CD14-positive monocyte (primary cell): Measurements from ENCODE around the gene SYNJ2. TPM values are rescaled to one million over a fixed set of nuclear protein-coding genes. Genes with fewer than 3 reads are reported as not detected.

Experiments
- DNase-seq, 3 donors: peaks; one replicate each; pipeline ENCODE4 v3.0.0-alpha.2; 2011 to 2022
- H2AFZ ChIP-seq: 2 replicates; pipeline ENCODE4 v1.6.0; 2012; ENCODE audit warnings: mild to moderate bottlenecking, low read depth, low read length, inconsistent platforms; ENCODE audit not compliant: insufficient read depth, poor library complexity, severe bottlenecking
- H3K27ac ChIP-seq, 2 donors: 1 replicate in 1 of 2; 2 replicates in 1 of 2; pipeline ENCODE4 v1.5.1; 2012 to 2013; ENCODE audit warnings: low read length in 2 of 2, control low read depth in 1 of 2, inconsistent platforms in 1 of 2, low read depth in 1 of 2, mild to moderate bottlenecking in 1 of 2
- H3K27me3 ChIP-seq, 2 donors: one replicate each; pipeline versions ENCODE4 v1.6.0 to v1.6.1; 2011 to 2013; ENCODE audit warnings: low read length in 2 of 2; ENCODE audit not compliant: control insufficient read depth in 2 of 2, insufficient read depth in 2 of 2
- H3K36me3 ChIP-seq, 2 donors: replicated peaks in 1 of 2; 1 replicate in 1 of 2; 2 replicates in 1 of 2; pipeline versions ENCODE4 v1.5.1 to v1.6.1; 2012 to 2013; ENCODE audit warnings: low read length in 2 of 2, control low read depth in 1 of 2, inconsistent platforms in 1 of 2, mild to moderate bottlenecking in 1 of 2; ENCODE audit not compliant: insufficient read depth in 2 of 2, control insufficient read depth in 1 of 2
- H3K4me1 ChIP-seq, 2 donors: 1 replicate in 1 of 2; 2 replicates in 1 of 2; pipeline versions ENCODE4 v1.5.1 to v1.6.1; 2012 to 2013; ENCODE audit warnings: low read length in 2 of 2, control low read depth in 1 of 2, inconsistent platforms in 1 of 2, mild to moderate bottlenecking in 1 of 2, moderate library complexity in 1 of 2; ENCODE audit not compliant: insufficient read depth in 2 of 2, control insufficient read depth in 1 of 2
- H3K4me2 ChIP-seq: replicated peaks from 2 replicates; pipeline ENCODE3; 2012; ENCODE audit warnings: low read length, moderate library complexity, mild to moderate bottlenecking; ENCODE audit not compliant: poor library complexity, severe bottlenecking; ENCODE audit errors: extremely low read depth
- H3K4me3 ChIP-seq, 3 experiments: fragments of 200-600 bp in 1 of 3; sonication (generic) in 1 of 3; replicated peaks in 1 of 3; 1 replicate in 2 of 3; 2 replicates in 1 of 3; pipeline ENCODE4 v1.5.1; 2011 to 2013; ENCODE audit warnings: low read length in 3 of 3, mild to moderate bottlenecking in 3 of 3, control low read depth in 2 of 3, low read depth in 2 of 3, inconsistent platforms in 1 of 3, moderate library complexity in 1 of 3
- H3K79me2 ChIP-seq: 2 replicates; pipeline ENCODE4 v1.6.0; 2012; ENCODE audit warnings: mild to moderate bottlenecking, control low read depth, inconsistent platforms, low read length, moderate library complexity; ENCODE audit not compliant: insufficient read depth
- H3K9ac ChIP-seq: 2 replicates; pipeline ENCODE4 v1.6.0; 2017; ENCODE audit warnings: low read length, mild to moderate bottlenecking; ENCODE audit not compliant: insufficient read depth, poor library complexity, severe bottlenecking
- H3K9me3 ChIP-seq, 2 donors: replicated peaks in 1 of 2; 1 replicate in 1 of 2; 2 replicates in 1 of 2; pipeline versions ENCODE4 v1.5.1 to v1.6.1; 2012 to 2013; ENCODE audit warnings: low read length in 2 of 2, control low read depth in 1 of 2; ENCODE audit not compliant: control insufficient read depth in 1 of 2, insufficient read depth in 1 of 2
- H4K20me1 ChIP-seq: 2 replicates; pipeline ENCODE4 v1.6.0; 2012; ENCODE audit warnings: mild to moderate bottlenecking, low read length, control low read depth, moderate library complexity; ENCODE audit not compliant: insufficient read depth
- H3K27ac Mint-ChIP-seq, 7 donors: one replicate each; pipeline ENCODE4 v1.8.0; 2020; ENCODE audit warnings: mild to moderate bottlenecking in 7 of 7, mixed read lengths in 7 of 7, moderate library complexity in 6 of 7, inconsistent platforms in 2 of 7
- H3K27me3 Mint-ChIP-seq, 3 donors: one replicate each; pipeline ENCODE4 v1.8.0; 2021 to 2022; ENCODE audit warnings: low read depth in 3 of 3, mild to moderate bottlenecking in 3 of 3, mixed read lengths in 3 of 3, moderate library complexity in 3 of 3, inconsistent platforms in 1 of 3
- H3K36me3 Mint-ChIP-seq, 2 donors: one replicate each; pipeline ENCODE4 v1.8.0; 2020; ENCODE audit warnings: mixed read lengths in 2 of 2, inconsistent platforms in 1 of 2, mild to moderate bottlenecking in 1 of 2
- H3K4me1 Mint-ChIP-seq: one replicate; pipeline ENCODE4 v1.8.0; 2020; ENCODE audit warnings: mild to moderate bottlenecking, mixed read lengths
- H3K4me3 Mint-ChIP-seq, 2 donors: one replicate each; pipeline ENCODE4 v1.8.0; 2020; ENCODE audit warnings: mild to moderate bottlenecking in 2 of 2, mixed read lengths in 2 of 2, moderate library complexity in 1 of 2
- H3K9me3 Mint-ChIP-seq, 7 donors: one replicate each; pipeline ENCODE4 v1.8.0; 2020 to 2022; ENCODE audit warnings: mixed read lengths in 7 of 7, mild to moderate bottlenecking in 6 of 7, moderate library complexity in 6 of 7, inconsistent platforms in 2 of 7
- WGBS: methylation state at CpG from one replicate; pipeline ENCODE4 v1.1.5; 2013; ENCODE audit warnings: missing lambda C conversion rate; ENCODE audit not compliant: insufficient coverage; 5-methylcytosine and 5-hydroxymethylcytosine counted together
- intact Hi-C, 2 donors: fragments of 100-400 bp; cut with micrococcal nuclease; formaldehyde crosslinking; loops; one replicate each; pipeline versions ENCODE4 v1.15.0 to v1.15.1; 2023
- polyA plus RNA-seq, 3 donors: library from polyadenylated mRNA; depleted of rRNA in 1 of 3; unstranded in 2 of 3; stranded (reverse) in 1 of 3; fragments of 300-500 nt in 2 of 3; fragments of >200 nt in 1 of 3; fragmentation: Illumina TruSeq in 2 of 3; gene quantifications; 1 replicate in 2 of 3; 2 replicates in 1 of 3; pipeline ENCODE4 v1.2.3, GENCODE V29; 2012 to 2021
- TF ChIP-seq, protein P1 (sequence below): fragments of 200-600 bp; IDR thresholded peaks from one replicate; pipeline ENCODE4 v1.8.0; 2022; ENCODE audit warnings: antibody characterized with exemption, mild to moderate bottlenecking

SYNJ2 gene
- polyA plus RNA-seq, 3 donors: 0.82 to 2.0 (median 1.6) TPM

DNA sequence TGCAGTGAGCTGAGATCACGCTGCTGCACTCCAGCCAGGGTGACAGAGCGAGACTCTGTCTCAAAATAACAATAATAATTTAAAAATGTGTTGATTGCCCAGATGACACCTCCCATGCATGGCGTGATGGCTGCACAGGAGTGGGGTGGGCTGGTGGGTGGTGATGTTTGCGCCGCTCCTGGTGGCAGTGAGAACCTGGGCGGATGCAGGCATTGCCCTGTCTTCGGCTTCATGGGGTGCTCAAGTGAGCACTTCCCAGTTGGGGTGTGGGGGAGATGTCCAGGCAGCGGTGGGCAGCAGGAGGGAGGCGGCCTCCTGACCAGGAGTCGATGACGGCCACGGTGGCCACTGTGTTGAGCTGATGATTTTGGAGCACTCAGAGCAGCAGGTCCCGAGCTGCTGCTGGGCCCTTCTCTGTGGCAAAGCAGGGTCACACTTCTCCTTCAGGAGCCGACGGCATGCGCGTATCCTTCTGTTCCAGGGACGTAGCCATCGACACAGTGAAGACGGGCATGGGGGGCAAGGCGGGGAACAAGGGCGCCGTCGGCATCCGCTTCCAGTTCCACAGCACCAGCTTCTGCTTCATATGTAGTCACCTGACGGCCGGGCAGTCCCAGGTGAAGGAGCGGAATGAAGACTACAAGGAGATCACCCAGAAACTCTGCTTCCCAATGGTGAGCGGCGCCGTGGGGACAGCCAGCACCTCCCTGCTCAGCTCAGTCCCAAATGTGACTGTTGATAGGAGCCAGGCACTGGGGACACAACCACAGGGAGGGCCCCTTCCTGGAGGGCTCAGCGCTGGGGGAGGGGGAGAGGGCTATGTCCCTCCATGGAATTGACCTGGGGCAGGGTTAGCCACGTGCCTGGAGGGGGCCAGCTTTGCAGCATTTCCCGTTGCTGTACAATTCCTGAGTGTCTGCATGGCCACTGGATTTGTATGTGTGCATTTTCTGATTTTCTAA lies 89.7 kb downstream of the SYNJ2 start:
- H3K36me3 ChIP-seq: no peaks in the 10 kb centered on the region
- H3K79me2 ChIP-seq: no peaks in the 10 kb centered on the region
- intact Hi-C loops: loop anchor here in 1 of 2 donors (5.0 kb wide), 3 partner anchors 39 to 89 kb away; partner anchors contain the start of gene SYNJ2
- no peak overlapping the region for H3K4me3 Mint-ChIP-seq
- H3K9me3 ChIP-seq: no peaks in the 10 kb centered on the region
- no peak for DNase-seq
- H3K4me1 Mint-ChIP-seq: peaks cover 20% of the 10 kb centered on the region
- no peak overlapping the region for H3K9ac ChIP-seq
- peaks cover 18 to 19% of the 10 kb centered on the region in 2 donors for H3K4me1 ChIP-seq
- WGBS: 89% methylated on average over 29 of the region's 34 CpGs
- no peak overlapping the region for H3K4me3 ChIP-seq
- no peaks in the 10 kb centered on the region for H3K9me3 Mint-ChIP-seq
- no peaks in the 10 kb centered on the region for H4K20me1 ChIP-seq
- H3K4me2 ChIP-seq: no peak overlapping the region
- TF ChIP-seq, protein P1, sequence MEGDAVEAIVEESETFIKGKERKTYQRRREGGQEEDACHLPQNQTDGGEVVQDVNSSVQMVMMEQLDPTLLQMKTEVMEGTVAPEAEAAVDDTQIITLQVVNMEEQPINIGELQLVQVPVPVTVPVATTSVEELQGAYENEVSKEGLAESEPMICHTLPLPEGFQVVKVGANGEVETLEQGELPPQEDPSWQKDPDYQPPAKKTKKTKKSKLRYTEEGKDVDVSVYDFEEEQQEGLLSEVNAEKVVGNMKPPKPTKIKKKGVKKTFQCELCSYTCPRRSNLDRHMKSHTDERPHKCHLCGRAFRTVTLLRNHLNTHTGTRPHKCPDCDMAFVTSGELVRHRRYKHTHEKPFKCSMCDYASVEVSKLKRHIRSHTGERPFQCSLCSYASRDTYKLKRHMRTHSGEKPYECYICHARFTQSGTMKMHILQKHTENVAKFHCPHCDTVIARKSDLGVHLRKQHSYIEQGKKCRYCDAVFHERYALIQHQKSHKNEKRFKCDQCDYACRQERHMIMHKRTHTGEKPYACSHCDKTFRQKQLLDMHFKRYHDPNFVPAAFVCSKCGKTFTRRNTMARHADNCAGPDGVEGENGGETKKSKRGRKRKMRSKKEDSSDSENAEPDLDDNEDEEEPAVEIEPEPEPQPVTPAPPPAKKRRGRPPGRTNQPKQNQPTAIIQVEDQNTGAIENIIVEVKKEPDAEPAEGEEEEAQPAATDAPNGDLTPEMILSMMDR: no peak
- H3K27ac Mint-ChIP-seq: peak overlapping the region in 5 of 7 donors; percentile 14 to 81 (median 61)
- H3K27me3 ChIP-seq: no peaks in the 10 kb centered on the region
- no peak overlapping the region for H2AFZ ChIP-seq
- H3K36me3 Mint-ChIP-seq: peaks cover 0 to 10% of the 10 kb centered on the region in 2 donors
- peaks cover 0 to 3% (median 0%) of the 10 kb centered on the region in 3 donors for H3K27me3 Mint-ChIP-seq
- no peak overlapping the region for H3K27ac ChIP-seq

DNA sequence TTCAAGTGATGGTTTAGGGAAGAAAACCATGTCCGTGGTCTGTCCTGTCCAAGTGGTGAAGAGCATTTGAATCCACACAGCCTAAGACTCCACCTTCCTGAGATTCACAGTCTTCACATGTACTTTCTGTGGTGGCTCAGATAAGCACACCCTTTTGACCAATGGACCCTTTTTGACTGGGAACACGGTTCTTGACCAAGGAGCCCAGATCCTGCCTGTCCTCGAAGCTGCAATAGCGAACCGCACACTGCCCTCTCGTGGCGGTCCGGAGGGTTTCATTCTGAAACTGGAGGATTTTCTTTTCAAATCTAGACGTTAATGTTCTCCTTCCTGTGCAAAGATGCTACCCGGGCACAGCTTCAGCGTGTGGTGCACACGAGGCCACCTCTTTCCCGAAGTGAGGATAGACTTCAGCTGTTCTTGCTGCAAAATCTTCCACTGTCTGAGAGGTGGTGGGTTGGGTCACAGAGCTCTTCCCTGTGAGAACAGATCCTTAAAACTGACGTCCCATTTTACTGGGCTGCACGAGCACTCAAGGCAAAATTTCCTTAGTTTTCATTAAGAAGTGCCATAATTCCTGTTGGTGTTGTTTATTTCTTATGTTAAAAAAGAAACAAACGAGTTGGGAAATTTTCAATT lies 90.5 kb downstream of the SYNJ2 start:
- Mint-ChIP-seq H3K9me3 (no peaks in the 10 kb centered on the region), H3K4me1 (peaks cover 20% of the 10 kb centered on the region), H3K27ac (peak overlapping the region in 4 of 7 donors; percentile 61 to 81 (median 70)), H3K27me3 (peaks cover 0 to 3% (median 0%) of the 10 kb centered on the region in 3 donors), H3K4me3 (peak overlapping the region in 1 of 2 donors; percentile 48), H3K36me3 (peaks cover 0 to 6% of the 10 kb centered on the region in 2 donors)
- no peaks in the 10 kb centered on the region for H3K27me3 ChIP-seq
- H3K9me3 ChIP-seq: no peaks in the 10 kb centered on the region
- H3K36me3 ChIP-seq: no peaks in the 10 kb centered on the region
- no peak overlapping the region for H3K9ac ChIP-seq
- H3K4me3 ChIP-seq: no peak overlapping the region
- H3K79me2 ChIP-seq: no peaks in the 10 kb centered on the region
- intact Hi-C loops: loop anchor here in 1 of 2 donors (5.0 kb wide), 3 partner anchors 40 to 90 kb away; partner anchors contain the start of gene SYNJ2
- TF ChIP-seq, protein P1: peak; percentile 90
- peaks cover 18 to 19% of the 10 kb centered on the region in 2 donors for H3K4me1 ChIP-seq
- 13% methylated on average over 14 of the region's 16 CpGs for WGBS
- no peak overlapping the region for H3K27ac ChIP-seq
- peak; percentile 59 to 73 (median 72) for DNase-seq
- no peak overlapping the region for H3K4me2 ChIP-seq
- H2AFZ ChIP-seq: peak overlapping the region; percentile 73
- no peaks in the 10 kb centered on the region for H4K20me1 ChIP-seq
